Muscle of leg (tissue), 11 donors: ENCODE measurements around the gene KIF6. TPM values are rescaled to one million over a fixed set of nuclear protein-coding genes. Genes with fewer than 3 reads are reported as not detected.
"Not testable (repeated sequence)": the region's sequence is repeated elsewhere in the genome, so short reads cannot be mapped to it uniquely, and the experiment has no call there.

Source experiments
- DNase-seq: peaks from one replicate; pipeline ENCODE4 v3.0.0; 2013
- H3K27ac ChIP-seq: one replicate; pipeline ENCODE4 v1.5.1; 2013; ENCODE audit warnings: mild to moderate bottlenecking, low read length, control low read depth
- H3K27me3 ChIP-seq: one replicate; pipeline ENCODE4 v1.6.1; 2013; ENCODE audit warnings: low read length; ENCODE audit not compliant: control insufficient read depth, insufficient read depth
- H3K36me3 ChIP-seq: one replicate; pipeline ENCODE4 v1.6.1; 2013; ENCODE audit warnings: low read length; ENCODE audit not compliant: control insufficient read depth, insufficient read depth
- H3K4me1 ChIP-seq: one replicate; pipeline ENCODE4 v1.6.1; 2013; ENCODE audit warnings: low read length; ENCODE audit not compliant: control insufficient read depth, insufficient read depth
- H3K4me3 ChIP-seq: one replicate; pipeline ENCODE4 v1.5.1; 2013; ENCODE audit warnings: low read length, control low read depth
- H3K9me3 ChIP-seq: replicated peaks from 2 replicates; pipeline ENCODE4 v1.6.1; 2013; ENCODE audit warnings: low read depth, low read length; ENCODE audit not compliant: control insufficient read depth
- WGBS: methylation state at CpG from one replicate; pipeline ENCODE4 v1.1.5; 2013; ENCODE audit warnings: missing lambda C conversion rate; ENCODE audit not compliant: insufficient coverage; 5-methylcytosine and 5-hydroxymethylcytosine counted together
- polyA plus RNA-seq, 8 donors: library from polyadenylated mRNA; unstranded; fragments of 120-200 nt; gene quantifications; one replicate each; pipeline versions ENCODE4 v1.2.1 to v1.2.3, GENCODE V29; 2013; ENCODE audit warnings: inconsistent platforms in 1 of 8, low replicate concordance in 1 of 8; ENCODE audit not compliant: insufficient read length in 8 of 8, insufficient read depth in 1 of 8
- total RNA-seq: library from RNA; stranded (reverse); fragments of 120-200 nt; gene quantifications from one replicate; pipeline ENCODE4 v1.2.4, GENCODE V29; 2013

The KIF6 gene
- total and polyA plus RNA-seq, 9 donors: 0.61 to 1.4 (median 1.1) TPM

DNA sequence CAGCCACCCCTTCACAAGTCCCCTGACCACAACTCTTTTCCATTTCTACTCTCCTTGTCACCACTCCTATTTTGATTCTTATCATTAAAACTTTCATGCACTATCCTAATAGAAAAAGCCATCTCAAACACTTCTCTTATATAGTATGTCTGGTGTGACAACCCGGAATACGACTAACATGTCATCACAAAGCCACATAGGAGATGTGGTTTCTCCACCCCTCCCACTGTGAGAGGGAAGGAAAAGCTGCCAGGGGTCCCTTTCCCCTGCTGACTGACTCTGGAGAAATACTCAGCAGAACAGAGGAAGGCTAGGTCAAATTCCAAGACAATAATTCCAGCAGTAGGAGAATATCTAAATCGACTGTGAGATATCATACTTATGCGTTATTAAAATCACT, 209.7 kb downstream of the KIF6 start:
- no CpG with 5 or more reads among the region's 4 CpGs for WGBS
- H3K27me3 ChIP-seq: no peaks in the 10 kb centered on the region
- DNase-seq: no peak

DNA sequence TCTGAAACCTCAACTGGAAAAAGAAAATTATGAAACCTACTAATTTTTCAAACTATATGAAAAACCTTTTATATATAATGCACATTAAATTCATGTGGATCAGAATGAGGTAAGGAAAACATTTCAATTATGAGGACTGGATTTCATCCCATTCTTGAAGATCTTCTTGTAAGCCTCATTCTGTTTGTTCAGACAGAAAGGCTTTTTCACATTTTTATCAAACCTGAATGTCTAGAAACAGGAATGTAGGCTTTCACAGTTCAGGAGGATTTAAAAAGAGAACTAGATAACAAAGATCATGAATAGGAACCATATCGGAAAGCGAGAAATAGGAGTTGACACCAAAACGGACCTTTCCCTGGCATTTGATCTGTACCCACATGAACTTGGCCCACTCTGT, 210.2 kb downstream of the KIF6 start:
- Histone ChIP-seq H3K27ac (no peak overlapping the region), H3K4me1 (no peaks in the 10 kb centered on the region), H3K4me3 (no peak overlapping the region), H3K36me3 (no peaks in the 10 kb centered on the region), H3K9me3 (no peaks in the 10 kb centered on the region), H3K27me3 (no peaks in the 10 kb centered on the region)
- DNase-seq: no peak
- 87% methylated on average over 3 of the region's 3 CpGs for WGBS

More for the DNA sequence above, 209.7 kb downstream of the KIF6 start:
- H3K9me3 ChIP-seq: no peaks in the 10 kb centered on the region
- H3K36me3 ChIP-seq: no peaks in the 10 kb centered on the region
- no peak overlapping the region for H3K4me3 ChIP-seq
- no peak overlapping the region for H3K27ac ChIP-seq
- no peaks in the 10 kb centered on the region for H3K4me1 ChIP-seq

DNA sequence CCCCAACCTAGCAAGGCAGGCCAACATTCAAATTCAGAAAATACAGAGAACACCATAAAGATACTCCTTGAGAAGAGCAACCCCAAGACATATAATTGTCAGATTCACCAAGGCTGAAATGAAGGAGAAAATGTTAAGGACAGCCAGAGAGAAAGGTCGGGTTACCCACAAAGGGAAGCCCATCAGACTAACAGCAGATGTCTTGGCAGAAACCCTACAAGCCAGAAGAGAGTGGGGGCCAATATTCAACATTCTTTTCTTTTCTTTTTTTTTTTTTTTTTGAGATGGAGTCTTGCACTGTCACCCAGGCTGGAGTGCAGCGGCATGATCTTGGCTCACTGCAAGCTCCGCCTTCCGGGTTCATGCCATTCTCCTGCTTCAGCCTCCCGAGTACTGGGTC, 215.4 kb downstream of the KIF6 start:
- WGBS: 90% methylated on average over 2 of the region's 5 CpGs

DNA sequence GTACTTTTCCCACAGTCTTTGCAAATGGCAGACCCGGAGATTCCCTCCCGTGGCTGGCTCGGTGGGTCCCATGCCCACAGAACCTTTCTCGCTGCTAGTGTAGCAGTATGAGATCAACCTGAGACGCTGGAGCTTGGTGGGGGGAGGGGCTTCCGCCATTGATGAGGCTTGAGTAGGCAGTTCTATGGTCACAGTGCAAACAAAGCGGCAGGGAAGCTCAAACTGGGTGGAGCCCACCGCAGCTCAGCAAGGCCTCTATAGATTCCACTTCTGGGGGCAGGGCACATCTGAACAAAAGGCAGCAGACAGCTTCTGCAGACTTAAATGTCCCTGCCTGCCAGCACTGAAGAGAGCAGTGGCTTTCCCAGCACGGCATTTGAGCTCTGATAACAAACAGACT, 216.7 kb downstream of the KIF6 start:
- WGBS: 74% methylated on average over 6 of the region's 9 CpGs
- no peaks in the 10 kb centered on the region for H3K27me3 ChIP-seq
- no peak overlapping the region for H3K27ac ChIP-seq
- no peaks in the 10 kb centered on the region for H3K9me3 ChIP-seq
- no peaks in the 10 kb centered on the region for H3K4me1 ChIP-seq
- H3K36me3 ChIP-seq: no peaks in the 10 kb centered on the region
- DNase-seq: no peak
- H3K4me3 ChIP-seq: no peak overlapping the region

More for the DNA sequence above, 215.4 kb downstream of the KIF6 start:
- H3K4me1 ChIP-seq, H3K4me3 ChIP-seq, H3K27me3 ChIP-seq, DNase-seq, H3K9me3 ChIP-seq, H3K36me3 ChIP-seq, H3K27ac ChIP-seq: not testable (repeated sequence)

DNA sequence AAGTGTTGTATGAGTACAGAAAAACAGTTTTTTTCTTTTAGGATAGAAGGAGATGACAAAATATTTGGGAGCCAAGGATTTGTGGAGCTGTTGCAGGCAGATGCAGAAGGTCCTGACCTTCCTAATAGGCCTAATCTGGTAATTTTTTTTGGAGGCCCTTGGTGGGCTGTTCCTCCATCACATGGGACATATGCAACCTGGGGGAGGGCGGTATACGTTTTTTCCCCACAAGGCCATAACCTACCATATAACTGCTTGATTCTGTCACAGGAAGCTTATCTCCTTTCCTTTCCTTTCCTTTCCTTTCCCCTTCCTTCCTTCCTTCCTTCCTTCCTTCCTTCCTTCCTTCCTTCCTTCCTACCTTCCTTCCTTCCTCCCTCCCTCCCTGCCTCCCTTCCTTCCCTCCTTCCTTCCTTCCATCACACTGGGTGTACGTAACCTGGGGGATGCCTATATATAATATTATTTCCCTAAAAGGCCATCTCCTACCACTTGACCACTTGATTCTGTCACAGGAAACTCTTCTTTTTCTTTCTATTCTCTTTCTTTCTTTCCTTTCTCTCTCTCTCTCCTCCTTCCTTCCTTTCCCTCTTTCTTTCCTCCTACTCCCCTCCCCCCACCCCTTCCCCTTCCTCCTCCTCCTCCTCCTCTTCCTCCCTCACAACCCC, 217.7 kb downstream of the KIF6 start:
- WGBS: 72% methylated on average over 2 of the region's 3 CpGs
- Histone ChIP-seq H3K9me3 (peaks cover 3% of the 10 kb centered on the region), H3K27me3 (no peaks in the 10 kb centered on the region), H3K4me1 (no peaks in the 10 kb centered on the region), H3K4me3 (no peak overlapping the region), H3K27ac (no peak overlapping the region), H3K36me3 (no peaks in the 10 kb centered on the region)
- no peak for DNase-seq

DNA sequence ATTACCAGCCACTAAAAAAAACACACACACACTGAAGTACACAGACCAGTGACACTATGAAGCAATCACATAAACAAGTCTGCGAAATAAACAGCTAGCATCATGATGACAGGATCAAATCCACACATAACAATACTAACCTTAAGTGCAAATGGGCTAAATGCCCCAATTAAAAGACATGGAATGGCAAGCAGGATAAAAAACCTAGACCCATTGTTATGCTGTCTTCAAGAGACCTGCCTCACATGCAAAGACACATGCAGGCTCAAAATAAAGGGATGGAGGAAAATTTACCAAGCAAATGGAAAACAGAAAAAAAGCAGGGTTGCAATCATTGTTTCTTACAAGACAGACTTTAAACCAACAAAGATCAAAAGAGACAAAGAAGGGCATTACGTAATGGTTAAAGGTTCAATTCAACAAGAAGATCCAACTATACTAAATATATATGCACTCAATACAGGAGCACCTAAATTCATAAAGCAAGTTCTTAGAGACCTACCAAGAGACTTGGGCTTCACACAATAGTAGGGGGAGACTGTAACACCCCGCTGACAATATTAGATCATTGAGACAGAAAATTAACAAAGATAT, 222.7 kb downstream of the KIF6 start:
- H3K27ac ChIP-seq, H3K36me3 ChIP-seq, H3K9me3 ChIP-seq, DNase-seq, H3K27me3 ChIP-seq, H3K4me3 ChIP-seq, H3K4me1 ChIP-seq: not testable (repeated sequence)
- no CpG with 5 or more reads among the region's 3 CpGs for WGBS

DNA sequence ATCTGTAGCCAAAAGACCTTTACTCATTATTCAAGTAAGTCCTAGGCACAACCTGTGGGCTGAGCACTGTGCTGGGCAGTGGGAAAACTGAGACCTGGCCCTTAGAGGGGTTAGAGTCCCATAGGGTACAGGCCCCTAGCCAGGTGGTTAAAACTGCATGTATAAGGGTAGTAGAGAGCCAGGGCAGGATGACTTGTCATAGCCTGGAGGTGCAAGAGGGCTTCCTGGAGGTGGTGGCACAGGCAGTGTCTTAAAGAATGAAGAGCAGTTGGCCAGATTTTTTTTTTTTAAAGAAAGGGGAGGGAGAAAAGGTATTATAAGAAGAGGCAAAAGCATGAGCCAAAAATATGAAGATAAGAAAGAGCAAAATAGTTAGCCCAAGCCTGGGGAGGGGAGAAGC, 226.2 kb downstream of the KIF6 start:
- no peaks in the 10 kb centered on the region for H3K27me3 ChIP-seq
- H3K4me1 ChIP-seq: no peaks in the 10 kb centered on the region
- no peak overlapping the region for H3K27ac ChIP-seq
- no peaks in the 10 kb centered on the region for H3K36me3 ChIP-seq
- peaks cover 3% of the 10 kb centered on the region for H3K9me3 ChIP-seq
- no peak for DNase-seq
- no peak overlapping the region for H3K4me3 ChIP-seq

DNA sequence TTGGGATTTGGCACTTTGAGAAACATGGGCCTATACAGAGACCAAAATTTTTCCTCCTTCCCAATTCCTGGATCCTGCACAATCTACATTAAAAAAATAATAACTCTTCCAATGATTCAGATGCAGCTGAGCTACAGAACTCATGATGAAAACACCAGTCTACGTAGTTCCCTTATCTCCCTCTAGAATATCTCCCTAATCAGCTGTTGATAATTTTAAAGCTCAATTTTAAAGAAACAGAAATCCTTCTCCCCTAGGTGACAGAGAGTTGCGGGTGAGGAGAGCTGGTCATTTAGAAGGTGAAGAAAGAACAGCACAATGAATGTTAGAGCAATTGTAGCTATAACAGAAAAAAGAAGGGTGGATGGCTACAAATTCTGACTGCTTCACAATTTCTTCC, 227.1 kb downstream of the KIF6 start:
- 100% methylated on average over 1 of the region's 2 CpGs for WGBS
- Histone ChIP-seq H3K4me1 (no peaks in the 10 kb centered on the region), H3K27me3 (no peaks in the 10 kb centered on the region), H3K27ac (no peak overlapping the region), H3K36me3 (no peaks in the 10 kb centered on the region), H3K9me3 (peaks cover 3% of the 10 kb centered on the region), H3K4me3 (no peak overlapping the region)
- no peak for DNase-seq

DNA sequence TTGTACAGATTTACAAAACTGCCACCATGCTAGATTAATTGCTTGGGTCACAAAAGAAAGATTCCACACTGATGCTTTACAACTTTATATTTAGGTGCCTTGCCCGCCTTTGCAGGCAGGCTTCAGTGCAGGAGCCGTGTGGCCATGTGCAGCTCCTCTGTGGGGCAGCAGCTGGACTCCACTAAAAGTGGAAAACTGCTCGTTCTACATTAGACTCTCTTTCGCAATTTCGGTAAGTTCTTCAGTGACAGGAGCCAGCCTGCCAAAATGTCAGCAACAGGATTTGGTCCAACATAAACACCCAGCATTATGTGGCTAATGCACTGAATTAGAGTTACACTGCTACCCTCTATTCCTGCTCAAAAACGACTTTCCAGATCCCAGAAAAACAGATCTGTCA, 228.3 kb downstream of the KIF6 start:
- no peaks in the 10 kb centered on the region for H3K36me3 ChIP-seq
- H3K4me1 ChIP-seq: no peaks in the 10 kb centered on the region
- no peak overlapping the region for H3K4me3 ChIP-seq
- no peaks in the 10 kb centered on the region for H3K27me3 ChIP-seq
- H3K27ac ChIP-seq: peak overlapping the region; percentile 6
- peak; percentile 68 for DNase-seq
- H3K9me3 ChIP-seq: no peaks in the 10 kb centered on the region
- 24% methylated on average over 6 of the region's 6 CpGs for WGBS

DNA sequence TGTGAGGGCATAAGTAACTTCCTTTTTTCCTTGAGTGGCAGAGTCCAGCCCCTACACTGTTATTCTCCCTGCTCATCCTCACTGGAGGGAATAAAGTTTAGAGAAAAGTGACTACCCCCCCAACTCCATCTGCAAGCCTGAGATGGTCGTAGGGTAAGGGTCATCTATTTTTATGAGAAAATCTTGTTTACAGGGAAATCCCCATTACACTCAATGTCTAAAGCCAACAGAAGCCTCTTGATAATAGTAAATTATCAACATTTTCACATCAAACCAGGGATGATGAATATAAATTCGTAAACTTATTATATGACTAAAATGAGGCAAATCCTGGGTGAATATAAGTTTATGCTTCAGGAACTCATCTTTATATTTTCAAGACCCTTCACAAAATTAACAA, 228.8 kb downstream of the KIF6 start:
- Histone ChIP-seq H3K4me1 (no peaks in the 10 kb centered on the region), H3K36me3 (no peaks in the 10 kb centered on the region), H3K27me3 (no peaks in the 10 kb centered on the region), H3K9me3 (no peaks in the 10 kb centered on the region), H3K4me3 (no peak overlapping the region), H3K27ac (no peak overlapping the region)
- DNase-seq: no peak
- no CpG with 5 or more reads among the region's 2 CpGs for WGBS

DNA sequence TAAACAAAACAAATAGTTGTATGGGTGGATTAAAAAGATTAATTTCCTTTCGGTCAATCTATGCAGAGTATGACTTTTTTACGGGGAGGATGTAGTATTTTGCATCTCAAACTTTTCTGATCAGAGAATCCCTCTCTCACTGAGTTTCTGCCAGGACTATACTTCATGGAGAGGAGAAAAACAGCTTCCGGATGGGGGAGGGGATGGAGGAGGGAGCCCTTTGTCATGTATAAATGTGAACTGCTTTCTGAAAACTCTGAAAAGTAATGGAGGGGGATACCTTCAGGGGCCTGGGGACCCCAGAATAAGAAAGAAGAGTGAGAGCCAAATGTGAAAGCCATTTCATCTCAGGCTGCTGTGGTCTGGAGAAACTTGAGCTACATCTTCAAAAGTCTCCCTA, 229.6 kb downstream of the KIF6 start:
- Histone ChIP-seq H3K27me3 (no peaks in the 10 kb centered on the region), H3K4me1 (no peaks in the 10 kb centered on the region), H3K36me3 (no peaks in the 10 kb centered on the region), H3K4me3 (no peak overlapping the region), H3K9me3 (no peaks in the 10 kb centered on the region), H3K27ac (no peak overlapping the region)
- WGBS: no CpG with 5 or more reads among the region's 3 CpGs
- DNase-seq: no peak
